ENCODE results near the gene NEK10. TPM values are rescaled to one million over a fixed set of nuclear protein-coding genes. Genes with fewer than 3 reads are reported as not detected.
A peak's percentile ranks its signal among the peaks of the same experiment; 100 is the strongest.

Gene NEK10
- total and polyA plus RNA-seq, 2 of the 13 experiments (the other 11 are each of a cell fraction or from before 2014, with no cell fraction given): 2.8 to 14.2 TPM

DNA sequence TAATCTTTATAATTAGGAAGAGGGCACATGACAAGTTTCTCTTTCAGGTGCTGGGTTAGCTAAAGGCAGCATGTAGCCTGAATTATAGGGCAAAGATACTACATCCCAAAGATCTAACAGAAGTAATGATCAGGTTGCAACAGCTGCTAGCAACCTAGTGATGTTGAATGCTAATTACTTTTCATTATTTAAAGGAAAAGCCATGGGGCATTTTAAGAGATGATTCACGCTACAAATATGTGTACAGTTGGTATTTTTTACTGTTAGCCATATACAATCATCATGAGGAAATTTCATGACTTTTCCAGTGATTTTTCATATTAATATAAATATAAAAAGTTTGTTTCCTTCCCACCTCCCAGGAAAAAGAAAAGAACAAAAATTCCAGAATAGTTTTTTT lies 43.0 kb downstream of the NEK10 start (continued):
- TF ChIP-seq, protein P1, sequence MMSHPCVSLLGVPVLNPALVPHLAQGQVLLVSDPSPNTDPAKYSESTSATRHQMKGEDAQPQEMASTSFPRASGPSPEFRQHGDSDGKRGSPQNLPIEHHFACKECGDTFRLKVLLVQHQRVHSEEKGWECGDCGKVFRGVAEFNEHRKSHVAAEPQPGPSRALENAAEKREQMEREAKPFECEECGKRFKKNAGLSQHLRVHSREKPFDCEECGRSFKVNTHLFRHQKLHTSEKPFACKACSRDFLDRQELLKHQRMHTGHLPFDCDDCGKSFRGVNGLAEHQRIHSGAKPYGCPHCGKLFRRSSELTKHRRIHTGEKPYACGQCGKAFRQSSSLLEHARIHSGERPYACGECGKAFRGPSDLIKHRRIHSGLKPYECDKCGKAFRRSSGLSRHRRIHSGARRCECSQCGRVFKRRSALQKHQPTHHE (CRISPR knock-in tag; IDR thresholded peaks at IDR 0.05; ENCODE audit: borderline replicate concordance): no peak

DNA sequence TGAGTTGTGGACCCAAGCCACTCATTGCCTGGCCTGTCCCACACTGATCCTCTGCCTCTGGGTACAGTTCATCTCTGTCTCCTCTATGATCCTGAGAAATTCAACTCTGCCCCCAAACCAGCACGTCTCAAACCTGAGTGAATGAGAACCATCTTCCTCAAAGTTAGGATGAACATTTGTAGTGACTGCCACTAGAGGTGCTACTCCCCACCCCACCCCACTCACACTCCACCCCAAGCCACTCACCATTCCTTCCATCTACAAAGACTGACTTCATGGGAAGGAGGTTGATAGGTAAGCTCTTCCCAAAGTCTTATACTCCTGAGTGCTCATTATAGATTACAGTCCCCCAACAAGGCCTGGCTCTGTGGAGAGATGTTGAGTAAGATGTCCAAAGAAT lies 43.8 kb downstream of the NEK10 start:
- peak; percentile 63 for ATAC-seq
- Histone ChIP-seq H3K4me3 (replicated peaks in 1 of 3; ENCODE audit: insufficient read depth in 1 of 3, low read depth in 2 of 3, low read length in 3 of 3) (no peak overlapping the region), H3K9ac (ENCODE audit: insufficient read depth, low read depth, low read length) (no peak overlapping the region), H3K4me2 (ENCODE audit: low read depth, low read length) (no peak overlapping the region), H3K27me3 (ENCODE audit: control insufficient read depth in 1 of 2, insufficient read depth in 2 of 2, low read length in 2 of 2) (no peaks in the 10 kb centered on the region), H3K4me1 (ENCODE audit: insufficient read depth, low read length) (peaks cover 21% of the 10 kb centered on the region), H3K27ac (ENCODE audit: extremely low read length, insufficient read depth, low read length) (no peak overlapping the region), H2AFZ (ENCODE audit: low read length) (no peak overlapping the region), H3K36me3 (replicated peaks in 1 of 2; ENCODE audit: control insufficient read depth in 1 of 2, insufficient read depth in 2 of 2, low read length in 2 of 2) (peaks cover 0 to 2% of the 10 kb centered on the region in 2 experiments; a peak in 3 of 5 replicates), H4K20me1 (ENCODE audit: insufficient read depth, low read length) (no peaks in the 10 kb centered on the region), H3K9me3 (ENCODE audit: low read length) (no peaks in the 10 kb centered on the region; the same call in 1 of the 2 replicates), H3K79me2 (ENCODE audit: insufficient read depth, low read length) (no peaks in the 10 kb centered on the region)
- 100% methylated on average over 1 of the region's 1 CpG for WGBS (ENCODE audit: low lambda C conversion rate)
- DNase-seq (ENCODE audit: low spot score): no peak
- no peak for FAIRE-seq
- in situ Hi-C loops (cut with HindIII; ENCODE audit: extremely low pct_ligation_motif_present, low pct_unique_long_range_greater_than_20kb) (no loop called here), intact Hi-C loops (cut with micrococcal nuclease; ENCODE audit: unreplicated experiment) (no loop called here)
- POLR2A ChIA-PET: no interaction called here
- CTCF ChIA-PET (ENCODE audit: low intra/inter-chr PET ratio, low total read pairs): no interaction called here
- BruUV-seq (replicated peaks): no TSS peak
- TF ChIP-seq, protein P2, sequence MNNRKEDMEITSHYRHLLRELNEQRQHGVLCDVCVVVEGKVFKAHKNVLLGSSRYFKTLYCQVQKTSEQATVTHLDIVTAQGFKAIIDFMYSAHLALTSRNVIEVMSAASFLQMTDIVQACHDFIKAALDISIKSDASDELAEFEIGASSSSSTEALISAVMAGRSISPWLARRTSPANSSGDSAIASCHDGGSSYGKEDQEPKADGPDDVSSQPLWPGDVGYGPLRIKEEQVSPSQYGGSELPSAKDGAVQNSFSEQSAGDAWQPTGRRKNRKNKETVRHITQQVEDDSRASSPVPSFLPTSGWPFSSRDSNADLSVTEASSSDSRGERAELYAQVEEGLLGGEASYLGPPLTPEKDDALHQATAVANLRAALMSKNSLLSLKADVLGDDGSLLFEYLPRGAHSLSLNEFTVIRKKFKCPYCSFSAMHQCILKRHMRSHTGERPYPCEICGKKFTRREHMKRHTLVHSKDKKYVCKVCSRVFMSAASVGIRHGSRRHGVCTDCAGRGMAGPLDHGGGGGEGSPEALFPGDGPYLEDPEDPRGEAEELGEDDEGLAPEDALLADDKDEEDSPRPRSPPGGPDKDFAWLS (CRISPR knock-in tag; IDR thresholded peaks at IDR 0.05; ENCODE audit: borderline replicate concordance): no peak
- TF ChIP-seq POGZ (CRISPR knock-in tag; IDR thresholded peaks at IDR 0.05) (no peak), PHF20 (CRISPR knock-in tag; IDR thresholded peaks at IDR 0.05) (no peak), ZNF841 (CRISPR knock-in tag; IDR thresholded peaks at IDR 0.05; ENCODE audit: borderline replicate concordance) (no peak), CCAR2 (optimal IDR thresholded peaks at IDR 0.05; ENCODE audit: low read depth, low read length) (no peak), ZC3H4 (CRISPR knock-in tag; IDR thresholded peaks at IDR 0.05; ENCODE audit: borderline replicate concordance) (no peak), SCMH1 (CRISPR knock-in tag; IDR thresholded peaks at IDR 0.05; ENCODE audit: borderline replicate concordance) (no peak), REXO4 (CRISPR knock-in tag; IDR thresholded peaks at IDR 0.05; ENCODE audit: borderline replicate concordance) (no peak), ZNF547 (CRISPR knock-in tag; IDR thresholded peaks at IDR 0.05) (no peak), SRY (CRISPR knock-in tag; IDR thresholded peaks at IDR 0.05) (no peak), ZNF432 (CRISPR knock-in tag; IDR thresholded peaks at IDR 0.05; ENCODE audit: borderline replicate concordance) (no peak), ZBTB7B (CRISPR knock-in tag; IDR thresholded peaks at IDR 0.05) (no peak), MAFG (CRISPR knock-in tag; IDR thresholded peaks at IDR 0.05) (no peak)
- TF ChIP-seq, protein P3, sequence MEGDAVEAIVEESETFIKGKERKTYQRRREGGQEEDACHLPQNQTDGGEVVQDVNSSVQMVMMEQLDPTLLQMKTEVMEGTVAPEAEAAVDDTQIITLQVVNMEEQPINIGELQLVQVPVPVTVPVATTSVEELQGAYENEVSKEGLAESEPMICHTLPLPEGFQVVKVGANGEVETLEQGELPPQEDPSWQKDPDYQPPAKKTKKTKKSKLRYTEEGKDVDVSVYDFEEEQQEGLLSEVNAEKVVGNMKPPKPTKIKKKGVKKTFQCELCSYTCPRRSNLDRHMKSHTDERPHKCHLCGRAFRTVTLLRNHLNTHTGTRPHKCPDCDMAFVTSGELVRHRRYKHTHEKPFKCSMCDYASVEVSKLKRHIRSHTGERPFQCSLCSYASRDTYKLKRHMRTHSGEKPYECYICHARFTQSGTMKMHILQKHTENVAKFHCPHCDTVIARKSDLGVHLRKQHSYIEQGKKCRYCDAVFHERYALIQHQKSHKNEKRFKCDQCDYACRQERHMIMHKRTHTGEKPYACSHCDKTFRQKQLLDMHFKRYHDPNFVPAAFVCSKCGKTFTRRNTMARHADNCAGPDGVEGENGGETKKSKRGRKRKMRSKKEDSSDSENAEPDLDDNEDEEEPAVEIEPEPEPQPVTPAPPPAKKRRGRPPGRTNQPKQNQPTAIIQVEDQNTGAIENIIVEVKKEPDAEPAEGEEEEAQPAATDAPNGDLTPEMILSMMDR (CRISPR knock-in tag; IDR thresholded peaks at IDR 0.05): no peak

All from HepG2 (cell line).